Right cardiac atrium (tissue), 5 donors: ENCODE measurements around the gene SP100. TPM values are rescaled to one million over a fixed set of nuclear protein-coding genes. Genes with fewer than 3 reads are reported as not detected.
A peak's percentile ranks its signal among the peaks of the same experiment; 100 is the strongest.
"Not testable (repeated sequence)": the region's sequence is repeated elsewhere in the genome, so short reads cannot be mapped to it uniquely, and the experiment has no call there.

Experiments
- ATAC-seq, 2 donors: fragments of 200-7000 bp; cut with Tn5 transposase; one replicate each; pipeline versions ENCODE4 v1.8.0 to v1.9.1; 2020; ENCODE audit warnings: moderate library complexity in 2 of 2, mild to moderate bottlenecking in 1 of 2
- DNase-seq, 3 donors: peaks; one replicate each; pipeline ENCODE4 v3.0.0-alpha.2; 2020
- H3K27ac ChIP-seq: one replicate; pipeline ENCODE4 v1.5.1; 2013; ENCODE audit warnings: mild to moderate bottlenecking, low read length, control low read depth, moderate library complexity
- H3K27me3 ChIP-seq: one replicate; pipeline ENCODE4 v1.6.1; 2013; ENCODE audit not compliant: control insufficient read depth, insufficient read depth
- H3K4me1 ChIP-seq: one replicate; pipeline ENCODE4 v1.6.1; 2013; ENCODE audit warnings: low read length; ENCODE audit not compliant: control insufficient read depth, insufficient read depth
- H3K4me3 ChIP-seq: one replicate; pipeline ENCODE4 v1.5.1; 2013; ENCODE audit warnings: low read length, control low read depth
- H3K9me3 ChIP-seq: one replicate; pipeline ENCODE4 v1.6.1; 2013; ENCODE audit warnings: low read length; ENCODE audit not compliant: control insufficient read depth
- WGBS: extraction: QIAGEN DNeasy Blood & Tissue Kit; methylation state at CpG from one replicate; pipeline ENCODE4 v1.1.7; 2013; 5-methylcytosine and 5-hydroxymethylcytosine counted together
- intact Hi-C, 4 donors: fragments of 100-400 bp; cut with DNase I; formaldehyde crosslinking; loops; one replicate each; pipeline versions ENCODE4 v1.11.0 to v1.14.0; 2022 to 2023
- polyA plus RNA-seq: library from polyadenylated mRNA; stranded (reverse); fragments of 200-250 nt; gene quantifications from one replicate; pipeline ENCODE4 v1.2.3, GENCODE V29; 2013
- total RNA-seq, 4 donors: library from RNA; stranded (reverse); fragmentation: NEBNext Ultra II Directional; extraction: Animal tissue kit (Norgen Biotek cat#: 25700); gene quantifications; one replicate each; pipeline ENCODE4 v1.2.1, GENCODE V29; 2021
- donor health status: healthy with polysubstance abuse.
- donor health status: DM: no; HTN: yes; CAD: no.
- donor health status: DM: no; HTN: no; CAD: no.
- donor health status: DM: no; HTN: yes; CAD: no; lungs with severe emphysema.
- donor health status: DM: yes; HTN: yes; CAD: no.

SP100 gene
- total and polyA plus RNA-seq, 5 donors: 64.5 to 88.3 (median 72.1) TPM

GRCh38 chr2:230457793-230458192 lies 41.8 kb downstream of the SP100 start:
- intact Hi-C loops: no loop called here
- no peaks in the 10 kb centered on the region for H3K9me3 ChIP-seq
- no peak overlapping the region for H3K27ac ChIP-seq
- no peaks in the 10 kb centered on the region for H3K27me3 ChIP-seq
- ATAC-seq (no peak), DNase-seq (no peak)
- H3K4me1 ChIP-seq: no peaks in the 10 kb centered on the region
- H3K4me3 ChIP-seq: no peak overlapping the region

GRCh38 chr2:230459216-230459615 lies 43.2 kb downstream of the SP100 start:
- Histone ChIP-seq H3K4me1 (no peaks in the 10 kb centered on the region), H3K27me3 (no peaks in the 10 kb centered on the region), H3K27ac (no peak overlapping the region), H3K4me3 (no peak overlapping the region), H3K9me3 (no peaks in the 10 kb centered on the region)
- DNase-seq (no peak), ATAC-seq (no peak)
- intact Hi-C loops: no loop called here

GRCh38 chr2:230471074-230471473 lies 55.1 kb downstream of the SP100 start:
- WGBS: 92% methylated on average over 4 of the region's 4 CpGs
- no peaks in the 10 kb centered on the region for H3K4me1 ChIP-seq
- H3K27me3 ChIP-seq: no peaks in the 10 kb centered on the region
- ATAC-seq (no peak), DNase-seq (no peak)
- H3K4me3 ChIP-seq: no peak overlapping the region
- H3K27ac ChIP-seq: no peak overlapping the region
- no peaks in the 10 kb centered on the region for H3K9me3 ChIP-seq
- intact Hi-C loops: no loop called here

GRCh38 chr2:230472621-230473018 lies 56.6 kb downstream of the SP100 start:
- H3K27me3 ChIP-seq: no peaks in the 10 kb centered on the region
- DNase-seq (no peak), ATAC-seq (peak in 1 of 2 donors; percentile 75)
- no peaks in the 10 kb centered on the region for H3K4me1 ChIP-seq
- no peak overlapping the region for H3K27ac ChIP-seq
- no peak overlapping the region for H3K4me3 ChIP-seq
- intact Hi-C loops: no loop called here
- no peaks in the 10 kb centered on the region for H3K9me3 ChIP-seq

GRCh38 chr2:230473378-230473777 lies 57.4 kb downstream of the SP100 start:
- Histone ChIP-seq H3K4me1 (no peaks in the 10 kb centered on the region), H3K4me3 (no peak overlapping the region), H3K9me3 (no peaks in the 10 kb centered on the region), H3K27ac (no peak overlapping the region), H3K27me3 (no peaks in the 10 kb centered on the region)
- 59% methylated on average over 3 of the region's 3 CpGs for WGBS
- intact Hi-C loops: no loop called here
- ATAC-seq (peak in 1 of 2 donors; percentile 37), DNase-seq (no peak)

- DNase-seq: no peak
- Histone ChIP-seq H3K27ac (no peak overlapping the region), H3K9me3 (no peaks in the 10 kb centered on the region), H3K4me1 (no peaks in the 10 kb centered on the region), H3K4me3 (no peak overlapping the region), H3K27me3 (no peaks in the 10 kb centered on the region)
- intact Hi-C loops: no loop called here
- ATAC-seq: no peak
- WGBS: 85% methylated on average over 1 of the region's 1 CpG
Observed at GRCh38 chr2:230475143-230475542, 59.1 kb downstream of the SP100 start.

GRCh38 chr2:230485801-230486341 lies 69.9 kb downstream of the SP100 start:
- Histone ChIP-seq H3K27me3 (no peaks in the 10 kb centered on the region), H3K27ac (no peak overlapping the region), H3K4me1 (no peaks in the 10 kb centered on the region), H3K9me3 (no peaks in the 10 kb centered on the region), H3K4me3 (no peak overlapping the region)
- WGBS: 94% methylated on average over 4 of the region's 4 CpGs
- intact Hi-C loops: no loop called here
- DNase-seq (no peak), ATAC-seq (no peak)

- H3K9me3 ChIP-seq, H3K4me1 ChIP-seq, H3K27me3 ChIP-seq, H3K4me3 ChIP-seq, intact Hi-C loops, H3K27ac ChIP-seq: not testable (repeated sequence)
- ATAC-seq (peak in 1 of 2 donors; percentile 32), DNase-seq (peak in 1 of 3 donors; percentile 18)
- WGBS: 63% methylated on average over 2 of the region's 2 CpGs
Observed at GRCh38 chr2:230491219-230491618, 75.2 kb downstream of the SP100 start.

GRCh38 chr2:230492107-230492506 lies 76.1 kb downstream of the SP100 start:
- Histone ChIP-seq H3K27me3 (no peaks in the 10 kb centered on the region), H3K9me3 (no peaks in the 10 kb centered on the region), H3K27ac (no peak overlapping the region), H3K4me3 (no peak overlapping the region), H3K4me1 (no peaks in the 10 kb centered on the region)
- intact Hi-C loops: no loop called here
- ATAC-seq: no peak
- WGBS: 51% methylated on average over 1 of the region's 1 CpG
- no peak for DNase-seq

- ATAC-seq (no peak), DNase-seq (no peak)
- 87% methylated on average over 1 of the region's 1 CpG for WGBS
- no peak overlapping the region for H3K4me3 ChIP-seq
- H3K27ac ChIP-seq: no peak overlapping the region
- no peaks in the 10 kb centered on the region for H3K9me3 ChIP-seq
- H3K4me1 ChIP-seq: no peaks in the 10 kb centered on the region
- no peaks in the 10 kb centered on the region for H3K27me3 ChIP-seq
- intact Hi-C loops: no loop called here
Observed at GRCh38 chr2:230494980-230495379, 79.0 kb downstream of the SP100 start.

- no peak overlapping the region for H3K4me3 ChIP-seq
- intact Hi-C loops: no loop called here
- no peaks in the 10 kb centered on the region for H3K27me3 ChIP-seq
- no peaks in the 10 kb centered on the region for H3K9me3 ChIP-seq
- no peak overlapping the region for H3K27ac ChIP-seq
- no peak for DNase-seq
- no peaks in the 10 kb centered on the region for H3K4me1 ChIP-seq
- 76% methylated on average over 3 of the region's 3 CpGs for WGBS
- no peak for ATAC-seq
Observed at GRCh38 chr2:230496891-230497290, 80.9 kb downstream of the SP100 start.

GRCh38 chr2:230498506-230499107 lies 82.6 kb downstream of the SP100 start:
- ATAC-seq (no peak), DNase-seq (no peak)
- intact Hi-C loops: no loop called here
- H3K27me3 ChIP-seq: no peaks in the 10 kb centered on the region
- no peak overlapping the region for H3K4me3 ChIP-seq
- no peaks in the 10 kb centered on the region for H3K4me1 ChIP-seq
- 65% methylated on average over 5 of the region's 5 CpGs for WGBS
- H3K27ac ChIP-seq: no peak overlapping the region
- no peaks in the 10 kb centered on the region for H3K9me3 ChIP-seq
